UCSD-AML1 (cell line): ENCODE results near the gene IZUMO2.
A peak's percentile ranks its signal among the peaks of the same experiment; 100 is the strongest.

ENCODE experiments used
- DNase-seq: peaks from one replicate; lab custom pipeline; 2025; ENCODE audit not compliant: unreplicated experiment; lab: John Stamatoyannopoulos, UW

Gene IZUMO2

DNA sequence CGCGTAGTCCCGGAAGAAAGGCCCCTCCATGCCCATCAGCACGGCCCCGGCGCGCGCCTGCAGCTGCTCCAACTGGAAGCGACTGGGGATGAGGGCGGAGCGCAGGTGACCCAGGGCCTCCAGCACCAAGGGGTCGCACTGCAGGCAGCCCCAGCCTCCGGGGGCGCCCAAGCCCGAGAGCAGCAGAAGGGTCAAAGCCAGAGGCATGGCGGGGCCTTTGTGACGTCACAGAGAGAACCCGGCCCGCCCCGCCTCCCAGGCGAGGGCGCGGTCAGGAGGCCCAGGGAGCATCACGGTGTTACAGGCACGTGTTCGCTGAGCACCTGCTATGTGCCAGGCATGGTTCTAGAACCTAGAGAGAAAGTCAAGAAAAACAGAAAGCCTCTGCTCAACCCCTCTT lies at the start of gene IZUMO2:
IZUMO2 (minus strand) TSS at position 294 of the 400 bp plus-strand sequence; CDS start at position 207, 87 bp downstream.
- DNase-seq, result no peak

DNA sequence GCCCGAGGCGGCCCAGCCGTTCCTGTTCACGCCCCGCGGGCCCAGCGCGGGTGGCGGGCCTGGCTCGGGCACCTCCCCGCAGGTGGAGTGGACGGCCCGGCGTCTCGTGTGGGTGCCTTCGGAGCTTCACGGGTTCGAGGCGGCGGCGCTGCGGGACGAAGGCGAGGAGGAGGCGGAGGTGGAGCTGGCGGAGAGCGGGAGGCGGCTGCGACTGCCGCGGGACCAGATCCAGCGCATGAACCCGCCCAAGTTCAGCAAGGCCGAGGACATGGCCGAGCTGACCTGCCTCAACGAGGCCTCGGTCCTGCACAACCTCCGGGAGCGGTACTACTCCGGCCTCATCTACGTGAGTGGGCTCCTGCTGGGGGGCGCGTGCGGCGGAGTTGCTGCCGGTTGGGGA lies 47.3 kb upstream of the IZUMO2 start:
- DNase-seq, result no peak

DNA sequence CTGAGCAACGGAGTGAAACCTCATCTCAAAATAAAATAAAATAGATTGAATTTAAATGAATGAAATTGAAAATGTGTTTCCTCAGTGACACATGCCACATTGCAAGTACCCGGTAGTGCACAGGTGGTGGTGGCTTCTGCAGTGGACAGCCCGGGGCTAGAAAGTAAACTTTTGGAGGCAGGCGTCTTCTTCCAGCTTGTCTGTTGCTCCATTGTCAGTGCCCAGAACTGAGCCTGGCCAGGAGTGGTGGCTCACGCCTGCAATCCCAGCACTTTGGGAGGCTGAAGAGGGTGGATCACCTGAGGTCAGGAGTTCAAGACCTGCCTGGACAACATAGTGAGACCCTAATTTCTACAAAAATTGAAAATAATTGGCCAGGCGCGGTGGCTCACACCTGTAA lies 46.0 kb upstream of the IZUMO2 start:
- no peak for DNase-seq

DNA sequence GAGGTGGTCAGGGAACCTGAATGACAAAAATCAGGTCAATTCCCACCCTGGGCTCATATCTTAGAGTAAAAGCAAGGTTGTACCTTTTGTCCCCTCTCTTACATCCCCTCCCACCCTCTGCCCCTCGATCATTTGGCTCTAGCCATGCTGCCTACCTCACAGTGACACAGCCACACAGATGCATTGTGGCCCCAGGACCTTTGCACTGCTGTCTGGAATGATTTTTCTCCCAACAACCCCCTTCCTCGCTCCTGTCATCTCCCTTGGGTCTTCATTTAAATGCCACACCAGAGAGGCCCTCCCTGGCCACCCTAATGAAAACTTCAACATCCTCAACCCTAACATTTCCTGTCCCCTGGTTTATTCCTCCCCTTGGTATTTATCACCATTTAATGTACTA lies 44.6 kb upstream of the IZUMO2 start:
- DNase-seq, result no peak

DNA sequence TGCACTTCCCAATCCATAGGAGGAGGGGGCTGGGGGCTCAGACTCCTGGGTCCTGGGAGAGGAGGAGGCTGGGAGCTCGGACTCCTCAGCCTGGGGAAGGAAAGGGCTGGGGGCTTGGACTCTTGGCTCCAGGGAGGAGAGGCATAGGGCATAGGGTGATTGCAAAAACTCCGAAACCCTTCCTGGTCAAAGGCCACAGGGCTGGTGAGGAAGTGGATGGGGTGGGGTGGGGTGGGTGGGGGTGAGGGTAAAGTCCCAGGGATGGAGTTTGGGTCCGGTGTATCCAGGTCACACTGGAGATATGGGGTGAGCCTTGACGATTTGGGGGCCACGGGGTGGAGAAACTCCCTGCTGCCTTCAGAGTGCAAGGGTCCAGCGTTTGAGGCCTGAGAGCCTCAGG lies 43.1 kb upstream of the IZUMO2 start:
- no peak for DNase-seq

DNA sequence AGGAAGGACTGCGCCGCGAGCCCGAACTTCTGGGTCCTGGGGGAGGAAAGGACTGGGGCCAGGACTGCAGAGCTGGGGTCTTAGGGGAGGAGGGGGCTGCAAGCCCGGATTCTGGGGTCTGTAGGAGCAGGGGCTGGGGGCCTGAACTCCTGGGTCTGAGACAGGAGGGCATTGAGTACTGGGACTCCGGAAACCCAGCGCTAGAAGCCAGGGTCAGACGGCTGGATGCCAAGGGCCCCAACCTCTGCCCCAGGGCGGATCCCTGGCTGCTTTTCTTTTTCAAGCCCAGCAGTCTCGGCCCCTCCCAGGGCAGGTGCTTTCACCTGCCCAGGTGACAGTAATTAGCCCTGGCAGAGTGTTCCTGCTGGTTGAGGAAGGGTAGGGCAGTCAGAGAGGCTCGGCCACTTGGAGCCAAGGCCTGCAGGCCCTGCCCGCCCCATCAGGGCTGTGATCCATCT lies 42.6 kb upstream of the IZUMO2 start:
- DNase-seq, result no peak

DNA sequence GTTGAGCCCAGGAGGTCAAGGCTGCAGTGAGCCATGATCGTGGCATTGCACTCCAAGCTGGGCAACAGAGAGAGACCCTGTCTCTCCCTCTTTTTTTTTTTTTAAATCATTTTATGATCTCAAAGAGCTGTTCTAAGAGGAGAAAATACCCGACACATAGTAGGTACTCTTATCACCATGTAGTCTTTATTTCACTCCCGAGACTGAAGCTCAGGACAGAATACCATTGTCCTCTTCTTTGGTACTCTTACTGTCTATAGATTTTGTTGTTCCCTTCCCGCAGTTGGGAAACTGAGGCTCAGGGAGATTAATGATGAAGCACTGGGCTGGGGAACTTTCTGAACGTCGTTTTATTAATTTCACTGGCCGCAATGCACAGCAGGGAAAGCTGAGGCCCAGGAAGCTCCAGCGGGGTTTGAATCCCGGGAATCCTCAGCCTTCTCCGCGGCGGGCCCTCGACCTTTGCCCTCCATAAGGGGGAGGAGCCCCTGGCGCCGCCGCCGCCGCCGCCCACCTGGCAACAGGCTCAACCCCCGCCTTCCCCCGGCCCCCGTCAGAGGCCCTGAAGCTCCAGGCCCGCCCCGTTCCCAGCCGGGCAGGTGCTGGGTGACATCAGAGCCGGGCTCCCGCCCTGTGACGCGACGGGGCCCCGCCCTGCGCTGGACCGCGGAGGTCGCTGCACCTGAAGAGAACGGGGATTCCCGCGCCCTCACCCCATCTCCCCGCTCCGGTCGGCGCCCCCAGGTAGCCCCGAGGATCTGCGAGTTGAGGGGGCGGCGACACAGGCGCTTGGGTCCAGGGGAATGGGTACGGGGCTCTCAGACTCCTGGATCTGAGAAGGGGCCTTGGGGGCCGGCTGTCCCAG lies 42.0 kb upstream of the IZUMO2 start:
- no peak for DNase-seq

DNA sequence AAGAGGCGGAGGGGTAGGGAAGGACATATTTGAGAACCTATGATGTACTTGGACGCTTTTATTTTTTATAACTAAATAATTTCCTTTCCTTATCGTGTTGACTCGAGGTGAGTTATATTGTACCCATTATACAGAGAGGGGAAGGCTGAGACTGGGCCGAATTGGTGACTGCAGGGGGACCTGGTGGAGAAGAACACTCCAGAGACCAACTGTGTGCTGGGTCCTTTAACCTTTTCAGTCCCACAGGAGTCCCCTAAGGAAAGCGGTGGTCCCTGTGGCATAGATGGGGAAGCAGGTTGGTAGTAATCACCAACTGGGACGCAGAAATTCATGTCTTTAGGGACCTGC lies 41.0 kb upstream of the IZUMO2 start:
- DNase-seq, result no peak

DNA sequence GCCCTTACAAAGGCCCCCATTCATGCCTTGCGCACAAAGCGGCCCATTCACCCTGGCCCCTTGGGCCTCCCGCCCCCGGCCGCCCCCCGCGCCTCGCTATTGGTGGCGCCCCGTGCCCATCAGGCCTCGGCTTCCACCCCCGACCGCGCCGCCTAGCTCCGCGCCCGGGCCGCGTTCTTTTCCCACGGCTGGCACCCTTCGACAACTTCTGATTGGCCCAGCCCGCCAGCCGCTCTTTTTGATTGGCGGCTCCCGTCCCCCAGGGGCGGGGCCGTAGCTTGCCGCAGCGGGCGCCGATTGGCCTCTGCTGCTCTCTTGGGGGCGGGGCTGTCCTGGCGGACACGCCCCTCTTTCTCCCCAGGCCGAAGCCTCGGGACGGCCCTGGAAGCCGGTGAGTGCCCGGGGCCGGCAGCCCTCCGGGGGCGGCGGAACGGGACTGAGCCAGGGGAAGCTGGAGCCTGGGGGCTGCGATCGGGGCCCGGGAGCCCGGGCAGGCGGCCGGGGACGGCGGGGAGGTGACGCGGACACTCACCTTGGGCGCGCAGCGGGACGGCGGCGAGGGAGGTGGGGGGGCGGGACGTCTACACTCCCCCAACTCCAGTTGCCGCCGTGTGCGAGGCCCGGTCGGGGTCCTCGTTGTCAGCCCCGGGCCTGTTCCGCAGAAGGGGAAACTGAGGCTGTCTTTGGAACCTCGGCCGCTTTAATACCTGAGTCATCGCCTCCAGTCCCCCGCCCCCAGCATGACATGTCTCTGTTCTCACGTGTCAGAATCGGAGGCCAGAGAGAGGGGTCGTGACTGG lies 40.4 kb upstream of the IZUMO2 start, which contains the start of gene MYH14:
MYH14 (plus strand) TSS at position 342 of the 800 bp plus-strand sequence. CDS start 6,744 bp downstream, outside the sequence.
- DNase-seq, result no peak

DNA sequence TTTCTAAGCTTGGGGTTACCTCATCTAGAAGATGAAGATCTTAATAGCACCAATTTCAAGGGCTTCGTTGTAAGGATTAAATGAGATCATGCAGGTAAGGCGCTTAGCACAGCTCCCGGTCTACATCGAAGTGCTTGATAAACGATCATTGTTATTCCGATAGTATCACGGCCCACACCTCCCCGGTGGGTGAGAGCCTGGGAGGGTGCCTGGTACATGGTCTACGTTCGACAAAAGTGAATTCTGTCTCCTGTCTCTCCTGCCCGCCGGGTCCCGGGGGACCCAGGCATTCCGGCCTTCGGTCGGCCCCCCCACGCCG lies 39.8 kb upstream of the IZUMO2 start:
- DNase-seq, result no peak

DNA sequence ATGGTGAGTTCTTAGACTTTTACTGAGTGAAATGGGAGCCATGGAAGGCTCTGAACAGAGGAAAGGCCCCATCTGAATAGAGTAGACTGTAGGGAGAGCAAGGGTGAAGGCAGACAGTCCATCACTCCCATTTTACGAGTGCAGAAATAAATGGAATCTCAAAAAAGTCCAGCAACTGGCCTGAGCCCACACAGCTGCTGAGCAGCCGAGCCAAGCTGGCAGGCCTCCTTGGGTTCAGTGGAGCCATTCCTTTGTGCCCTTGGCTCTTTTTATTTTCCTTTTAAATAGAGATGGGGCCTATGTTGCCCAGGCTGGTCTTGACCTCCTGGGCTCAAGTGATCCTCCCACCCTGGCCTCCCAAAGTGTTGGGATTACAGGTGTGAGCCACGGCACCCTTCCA lies 39.3 kb upstream of the IZUMO2 start:
- DNase-seq, result no peak

DNA sequence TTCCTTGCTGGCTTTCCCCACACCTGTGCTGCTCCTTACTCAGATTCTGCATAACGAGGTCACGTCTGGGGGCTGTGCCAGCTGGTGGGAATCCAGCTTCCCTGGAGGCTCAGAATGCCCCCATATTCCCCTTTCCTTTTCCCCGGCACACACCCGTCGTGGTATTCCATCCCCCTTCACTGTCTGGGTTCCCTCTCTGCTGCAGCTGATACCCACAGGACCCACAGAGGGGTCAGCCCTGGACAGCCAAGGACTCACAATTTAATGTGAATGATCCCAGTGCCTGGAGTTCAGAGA lies 36.1 kb upstream of the IZUMO2 start:
- DNase-seq, result no peak

DNA sequence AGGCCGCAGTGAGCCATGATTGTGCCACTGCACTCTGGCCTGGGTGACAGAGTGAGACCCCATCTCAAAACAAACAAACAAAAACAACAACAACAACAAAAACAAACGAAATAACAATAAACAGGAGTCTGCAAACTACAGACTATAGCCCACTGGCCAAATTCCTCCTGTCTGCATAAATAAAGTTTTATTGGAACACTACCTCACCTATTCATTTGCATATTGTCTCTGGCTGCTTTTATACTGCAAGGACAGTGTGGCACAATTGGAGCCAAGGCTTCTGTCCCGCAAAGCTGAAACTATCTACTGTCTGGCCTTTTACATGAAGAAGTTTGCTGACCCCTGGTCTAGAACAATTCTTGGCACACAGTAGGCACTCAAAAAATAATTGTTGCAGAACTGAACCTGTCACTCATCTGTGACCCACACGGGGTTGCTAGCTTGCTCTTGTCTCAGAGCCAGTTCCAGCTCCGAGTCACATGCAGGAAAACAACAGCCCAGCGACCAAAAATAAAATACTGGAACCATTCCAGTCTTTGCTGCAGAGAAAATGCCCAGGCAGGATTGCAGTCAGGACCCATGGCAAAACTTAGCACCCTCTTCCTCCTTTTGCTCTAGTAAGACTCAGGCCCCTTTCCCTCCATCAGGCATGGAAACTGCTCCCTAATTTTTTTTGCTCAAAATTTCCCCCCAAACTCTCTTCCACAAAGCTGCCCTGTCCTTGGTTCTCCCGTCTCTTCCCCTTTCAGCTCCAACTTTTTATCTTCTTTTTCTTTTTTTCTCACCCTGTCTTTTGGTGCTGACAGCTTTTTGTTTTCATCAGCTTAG lies 35.6 kb upstream of the IZUMO2 start:
- DNase-seq, result no peak

DNA sequence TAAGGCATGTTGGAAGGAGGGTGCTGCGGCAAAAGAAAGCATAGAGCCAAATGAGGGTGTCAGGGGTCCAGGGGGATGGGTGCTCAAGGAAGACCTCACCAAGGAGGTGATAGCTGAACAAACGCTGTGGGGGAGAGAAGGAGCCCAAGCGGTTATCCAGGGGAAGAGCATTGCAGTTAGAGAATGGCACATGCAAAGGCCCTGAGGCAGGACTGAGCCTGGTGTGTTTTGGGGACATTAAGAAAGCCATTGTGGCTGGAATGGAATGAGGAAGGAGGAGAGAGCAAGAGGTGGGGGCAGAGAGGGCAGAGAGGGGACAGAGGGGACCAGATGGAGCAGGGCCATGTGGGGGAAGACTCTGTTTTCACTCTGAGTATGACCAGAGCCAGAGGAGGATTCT lies 34.3 kb upstream of the IZUMO2 start:
- no peak for DNase-seq

DNA sequence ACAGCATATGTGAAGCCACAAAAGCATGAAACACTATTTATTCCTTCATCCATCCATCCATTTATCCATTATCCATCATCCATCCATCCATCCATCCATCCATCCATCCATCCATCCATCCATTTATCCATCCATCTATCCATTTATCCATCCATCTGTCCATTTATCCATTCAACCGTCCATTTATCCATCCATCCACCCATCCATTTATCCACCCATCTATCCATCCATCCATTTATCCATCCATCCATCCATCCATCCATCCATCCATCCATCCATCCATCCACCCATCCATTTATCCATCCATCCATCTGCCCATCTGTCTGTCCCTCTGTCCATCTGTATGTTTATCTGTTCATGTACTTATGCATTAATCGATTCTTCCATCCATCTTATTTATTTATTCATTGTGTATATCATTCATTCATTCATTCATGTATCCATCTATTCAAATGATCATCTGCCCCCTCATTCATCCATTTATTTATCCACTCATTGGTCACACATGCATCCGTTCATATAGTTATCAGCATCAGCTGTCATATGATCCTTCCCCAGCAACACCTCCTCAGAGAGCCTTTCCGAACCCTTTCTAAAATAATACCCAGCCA lies 33.3 kb upstream of the IZUMO2 start:
- DNase-seq, result no peak

DNA sequence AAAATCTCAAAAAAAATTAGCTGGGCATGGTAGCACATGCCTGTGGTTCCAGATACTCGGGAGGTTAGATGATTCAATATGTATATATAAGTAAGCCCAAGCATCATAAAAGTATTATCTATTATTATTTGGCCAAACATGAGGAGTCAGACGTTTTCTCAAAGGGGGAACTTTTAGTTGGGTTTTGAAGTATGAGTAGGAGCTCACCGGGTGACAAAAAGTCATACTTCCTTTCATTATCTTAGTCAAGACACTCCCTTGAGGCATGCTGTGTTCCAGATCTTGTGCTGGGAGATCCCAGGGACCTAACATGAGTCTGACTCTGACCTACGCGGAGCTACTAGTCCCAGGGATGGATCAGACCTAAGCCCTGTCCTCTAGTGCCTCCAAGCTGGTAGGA lies 32.1 kb upstream of the IZUMO2 start:
- no peak for DNase-seq

DNA sequence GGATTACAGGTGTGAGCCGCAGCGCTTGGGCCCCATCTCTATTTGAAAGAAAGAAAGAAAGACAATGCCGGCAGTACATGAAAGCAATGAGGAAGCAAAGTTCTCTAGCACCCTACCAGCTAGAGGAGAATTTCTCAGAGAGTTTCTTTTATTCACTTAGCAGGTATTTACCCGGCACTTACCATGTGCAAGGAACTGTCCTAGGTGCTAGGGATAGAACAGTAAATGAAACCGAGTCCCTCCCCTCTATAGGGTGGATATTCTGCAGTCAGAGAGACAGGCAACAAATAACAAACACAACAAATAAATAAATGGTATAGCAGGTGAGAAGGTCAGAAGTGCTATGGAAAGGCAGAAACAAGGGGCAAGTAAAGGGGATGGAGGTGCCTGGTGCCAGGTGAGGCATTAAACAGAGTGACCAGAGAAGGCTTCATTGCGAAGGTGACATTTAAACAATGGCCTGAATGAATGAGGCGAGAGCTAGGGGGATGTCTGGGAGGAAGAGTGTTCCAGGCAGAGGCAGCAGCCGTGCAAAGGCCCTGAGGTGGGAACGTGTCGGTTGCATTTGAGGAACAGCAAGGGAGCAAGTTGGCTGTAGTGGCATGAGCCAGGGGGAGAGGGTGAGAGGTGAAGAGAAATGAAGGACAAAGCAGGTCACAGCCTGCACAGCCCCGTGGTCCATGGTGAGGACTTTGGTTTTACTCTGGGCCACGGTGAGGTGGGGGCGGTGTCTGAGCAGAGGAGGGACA lies 29.6 kb upstream of the IZUMO2 start:
- DNase-seq, result no peak

DNA sequence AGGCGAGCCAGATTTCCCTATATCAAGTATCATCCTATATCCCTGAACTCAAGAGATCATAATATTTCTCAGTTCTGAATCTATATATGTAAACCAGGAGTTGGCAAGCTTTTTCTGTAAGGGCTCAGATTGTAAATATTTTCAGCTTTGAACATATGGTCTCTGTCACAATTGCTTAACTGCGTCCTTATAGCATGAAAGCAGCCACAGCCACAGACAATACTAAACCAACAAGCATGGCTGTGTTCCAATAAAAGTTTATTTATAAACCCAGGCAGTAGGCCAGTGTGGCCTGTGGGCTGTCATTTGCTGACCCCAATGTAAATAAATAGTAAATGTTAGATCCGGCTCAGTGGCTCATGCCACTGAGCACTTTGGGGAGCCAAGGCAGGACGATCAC lies 28.1 kb upstream of the IZUMO2 start:
- DNase-seq, result no peak

DNA sequence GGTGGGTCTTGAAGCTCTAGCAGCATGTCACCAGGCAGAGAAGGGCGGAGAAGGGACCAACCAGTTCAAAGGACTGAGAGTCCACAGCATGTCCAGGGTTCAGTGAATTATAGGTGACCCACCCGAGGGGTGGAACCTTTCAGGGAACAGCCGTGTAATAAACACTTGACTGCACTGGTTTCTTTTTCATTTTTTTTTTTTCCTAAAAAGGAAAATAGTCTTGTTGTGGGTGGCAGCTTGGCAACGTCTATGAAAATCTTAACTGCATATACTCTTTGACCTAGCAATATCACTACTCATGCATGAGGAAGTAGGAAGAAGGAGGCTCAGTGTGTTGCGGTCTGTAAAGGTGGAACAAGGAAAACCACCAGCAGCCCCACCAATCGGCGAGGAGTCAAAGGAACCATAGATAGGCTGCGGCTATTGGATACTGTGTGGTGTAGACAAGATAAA lies 27.4 kb upstream of the IZUMO2 start:
- peak; percentile 14 for DNase-seq

DNA sequence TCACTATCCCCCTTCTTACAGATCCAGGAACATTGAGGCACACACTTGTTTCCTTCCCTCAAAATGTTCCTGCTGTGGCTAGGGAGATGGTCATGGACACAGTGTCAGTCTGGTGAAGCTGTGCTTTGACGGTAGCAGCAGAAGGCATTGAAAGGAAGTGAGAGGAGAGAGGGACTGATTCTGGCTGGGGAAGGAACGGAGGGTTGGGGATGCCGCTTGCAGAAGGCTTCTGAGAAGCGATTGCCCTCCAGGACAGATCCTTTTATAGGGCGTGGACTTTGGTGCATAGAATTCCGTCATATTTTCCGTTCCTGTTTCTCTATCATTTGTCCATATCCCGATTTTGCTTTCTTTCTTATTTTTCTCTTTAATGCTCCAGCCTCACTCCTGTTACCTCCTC lies 26.2 kb upstream of the IZUMO2 start:
- DNase-seq, result no peak
